Keratinocyte (primary cell): ENCODE data around the gene PTPRN2. TPM values are rescaled to one million over a fixed set of nuclear protein-coding genes. Genes with fewer than 3 reads are reported as not detected.

Experiments
- DNase-seq: peaks from one replicate; pipeline ENCODE4 v3.0.0-alpha.2; 2011; ENCODE audit warnings: low read depth, missing footprints, low spot score
- FAIRE-seq: peaks from 2 replicates; lab custom pipeline; 2011; peaks lifted over from hg19 to GRCh38; lab: Jason Lieb, UNC
- H2AFZ ChIP-seq: 2 replicates; pipeline ENCODE4 v1.6.0; 2012; ENCODE audit warnings: low read length, control low read depth, inconsistent platforms; ENCODE audit not compliant: control insufficient read depth
- H3K27ac ChIP-seq: 2 replicates; pipeline ENCODE4 v1.5.1; 2011; ENCODE audit warnings: low read length; ENCODE audit not compliant: control insufficient read depth, insufficient read depth
- H3K27me3 ChIP-seq: 3 replicates; pipeline ENCODE4 v1.6.0; 2011; ENCODE audit warnings: low read length; ENCODE audit not compliant: control insufficient read depth, insufficient read depth; ENCODE audit errors: extremely low read depth
- H3K36me3 ChIP-seq, 2 experiments: 2 replicates in 1 of 2; 3 replicates in 1 of 2; pipeline ENCODE4 v1.5.1; 2011; ENCODE audit warnings: low read length in 2 of 2, mild to moderate bottlenecking in 1 of 2; ENCODE audit not compliant: control insufficient read depth in 2 of 2, insufficient read depth in 2 of 2; ENCODE audit errors: extremely low read depth in 1 of 2
- H3K4me1 ChIP-seq: 3 replicates; pipeline ENCODE4 v1.5.1; 2011; ENCODE audit warnings: low read length; ENCODE audit not compliant: control insufficient read depth, insufficient read depth; ENCODE audit errors: extremely low read depth
- H3K4me2 ChIP-seq: 3 replicates; pipeline ENCODE4 v1.6.0; 2011; ENCODE audit warnings: low read depth, low read length; ENCODE audit not compliant: control insufficient read depth, insufficient read depth; ENCODE audit errors: extremely low read depth
- H3K4me3 ChIP-seq, 3 experiments: fragments of 200-600 bp in 1 of 3; sonication (generic) in 1 of 3; 2 replicates in 2 of 3; 3 replicates in 1 of 3; pipeline ENCODE4 v1.5.1; 2011 to 2016; ENCODE audit warnings: low read length in 3 of 3, mild to moderate bottlenecking in 3 of 3, control low read depth in 2 of 3, inconsistent platforms in 1 of 3, low read depth in 1 of 3, mixed read lengths in 1 of 3, mixed run types in 1 of 3, moderate library complexity in 1 of 3; ENCODE audit not compliant: control insufficient read depth in 2 of 3, insufficient read depth in 2 of 3; ENCODE audit errors: extremely low read depth in 1 of 3
- H3K79me2 ChIP-seq: 2 replicates; pipeline ENCODE4 v1.6.0; 2012; ENCODE audit warnings: low read length; ENCODE audit not compliant: control insufficient read depth, insufficient read depth
- H3K9ac ChIP-seq: 3 replicates; pipeline ENCODE4 v1.6.0; 2011; ENCODE audit warnings: low read length; ENCODE audit not compliant: control insufficient read depth, insufficient read depth; ENCODE audit errors: extremely low read depth
- H3K9me1 ChIP-seq: 3 replicates; pipeline ENCODE4 v1.6.0; 2011; ENCODE audit warnings: low read length; ENCODE audit not compliant: control insufficient read depth, insufficient read depth; ENCODE audit errors: extremely low read depth
- H3K9me3 ChIP-seq: 2 replicates; pipeline ENCODE4 v1.5.1; 2012; ENCODE audit warnings: low read depth, low read length; ENCODE audit not compliant: control insufficient read depth
- H4K20me1 ChIP-seq: 3 replicates; pipeline ENCODE4 v1.6.0; 2011; ENCODE audit warnings: low read length; ENCODE audit not compliant: control insufficient read depth, insufficient read depth; ENCODE audit errors: extremely low read depth
- CTCF ChIP-seq, 3 experiments: IDR thresholded peaks in 1 of 3; conservative IDR thresholded peaks in 1 of 3; optimal IDR thresholded peaks in 1 of 3; 2 replicates in 2 of 3; 3 replicates in 1 of 3; pipeline versions ENCODE3 to v1.5.1; 2011; ENCODE audit warnings: low read length in 3 of 3, mild to moderate bottlenecking in 3 of 3, moderate library complexity in 2 of 3, control low read depth in 1 of 3, inconsistent platforms in 1 of 3; ENCODE audit not compliant: insufficient read depth in 2 of 3; ENCODE audit errors: extremely low read depth in 1 of 3
- EZH2 ChIP-seq: IDR thresholded peaks from one replicate; pipeline ENCODE4 v1.6.1; 2012; ENCODE audit warnings: inconsistent platforms, mild to moderate bottlenecking, low read length, moderate library complexity
- dilution Hi-C: fragments of 300-500 bp; cut with MboI; formaldehyde crosslinking; loops from one replicate; pipeline ENCODE4 v1.7.0; 2020; ENCODE audit warnings: low sequenced_read_pairs; ENCODE audit not compliant: extremely low pct_ligation_motif_present
- polyA plus RNA-seq, 5 experiments: library from polyadenylated mRNA; depleted of rRNA in 3 of 5; stranded (reverse) in 3 of 5; stranded (forward) in 1 of 5; unstranded in 1 of 5; fragments of >200 nt; gene quantifications; 1 replicate in 1 of 5; 2 replicates in 3 of 5; 3 replicates in 1 of 5; pipeline versions ENCODE4 v1.2.1 to v1.2.3, GENCODE V29; 2011 to 2012; ENCODE audit warnings: missing spikeins in 2 of 5, low read depth in 1 of 5, low replicate concordance in 1 of 5

The PTPRN2 gene
- polyA plus RNA-seq, 1 donor (not counting 4 experiments of a cell fraction or from before 2014, with no cell fraction given): not detected

- Histone ChIP-seq H3K27me3 (no peaks in the 10 kb centered on the region), H3K4me3 (no peak overlapping the region), H3K27ac (no peak overlapping the region), H4K20me1 (no peaks in the 10 kb centered on the region), H2AFZ (no peak overlapping the region), H3K79me2 (no peaks in the 10 kb centered on the region), H3K4me2 (no peak overlapping the region), H3K9ac (no peak overlapping the region), H3K36me3 (no peaks in the 10 kb centered on the region), H3K4me1 (no peaks in the 10 kb centered on the region), H3K9me1 (no peaks in the 10 kb centered on the region), H3K9me3 (peaks cover 30% of the 10 kb centered on the region)
- no peak for TF ChIP-seq EZH2
- no peak for TF ChIP-seq CTCF (optimal IDR thresholded peaks at IDR 0.05 in 1 of 3, IDR thresholded peaks at IDR 0.05 in 1 of 3, conservative IDR thresholded peaks at IDR 0.05 in 1 of 3; ENCODE audit: extremely low read depth in 1 of 3, insufficient read depth in 2 of 3, low read length in 3 of 3)
- no peak for FAIRE-seq
- dilution Hi-C loops: no loop called here
- DNase-seq: no peak
These were observed 259.9 kb downstream of the PTPRN2 start for GRCh38 chr7:158327571-158328180.

- H3K79me2 ChIP-seq: no peaks in the 10 kb centered on the region
- H3K9ac ChIP-seq: no peak overlapping the region
- H3K36me3 ChIP-seq: no peaks in the 10 kb centered on the region
- DNase-seq (no peak), FAIRE-seq (no peak)
- H3K4me1 ChIP-seq: no peaks in the 10 kb centered on the region
- no peaks in the 10 kb centered on the region for H3K9me1 ChIP-seq
- no peak overlapping the region for H3K4me3 ChIP-seq
- dilution Hi-C loops: no loop called here
- H3K27me3 ChIP-seq: no peaks in the 10 kb centered on the region
- no peak overlapping the region for H2AFZ ChIP-seq
- H3K4me2 ChIP-seq: no peak overlapping the region
- H3K9me3 ChIP-seq: peaks cover 30% of the 10 kb centered on the region
- no peak overlapping the region for H3K27ac ChIP-seq
- H4K20me1 ChIP-seq: no peaks in the 10 kb centered on the region
- TF ChIP-seq CTCF (optimal IDR thresholded peaks at IDR 0.05 in 1 of 3, IDR thresholded peaks at IDR 0.05 in 1 of 3, conservative IDR thresholded peaks at IDR 0.05 in 1 of 3; ENCODE audit: extremely low read depth in 1 of 3, insufficient read depth in 2 of 3, low read length in 3 of 3) (no peak), EZH2 (no peak)
These were observed 260.6 kb downstream of the PTPRN2 start for GRCh38 chr7:158327012-158327411.
